Lower leg skin (tissue), 3 donors: Measurements from ENCODE around the gene SIK3.
"Not testable (repeated sequence)": the region's sequence is repeated elsewhere in the genome, so short reads cannot be mapped to it uniquely, and the experiment has no call there.

Experiments used
- POLR2A ChIP-seq, 2 donors: fragments of 450-650 bp; IDR thresholded peaks; one replicate each; pipeline ENCODE4 v1.6.1; 2016 to 2017; ENCODE audit warnings: antibody characterized with exemption in 2 of 2, mild to moderate bottlenecking in 1 of 2, moderate library complexity in 1 of 2
- TF ChIP-seq, protein P1 (sequence below), 3 donors: fragments of 450-650 bp; IDR thresholded peaks; one replicate each; pipeline ENCODE4 v1.5.1; 2016; ENCODE audit warnings: antibody characterized with exemption in 3 of 3, mild to moderate bottlenecking in 3 of 3, moderate library complexity in 2 of 3

DNA sequence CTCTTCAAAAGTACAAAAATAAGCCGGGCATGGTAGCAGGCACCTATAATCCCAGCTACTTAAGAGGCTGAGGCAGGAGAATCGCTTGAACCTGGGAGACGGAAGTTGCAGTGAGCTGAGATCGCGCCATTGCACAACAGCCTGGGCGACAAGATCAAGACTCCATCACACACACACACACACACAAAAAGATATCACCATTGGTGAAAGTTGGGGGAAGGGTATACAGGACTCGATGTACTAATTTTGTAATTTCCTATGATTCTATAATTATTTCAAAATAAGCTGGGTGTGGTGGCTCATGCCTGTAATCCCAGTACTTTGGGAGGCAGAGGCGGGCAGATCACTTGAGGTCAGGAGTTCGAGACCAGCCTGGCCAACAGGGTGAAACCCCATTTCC is 48.1 kb downstream of the SIK3 start:
- TF ChIP-seq, protein P1, sequence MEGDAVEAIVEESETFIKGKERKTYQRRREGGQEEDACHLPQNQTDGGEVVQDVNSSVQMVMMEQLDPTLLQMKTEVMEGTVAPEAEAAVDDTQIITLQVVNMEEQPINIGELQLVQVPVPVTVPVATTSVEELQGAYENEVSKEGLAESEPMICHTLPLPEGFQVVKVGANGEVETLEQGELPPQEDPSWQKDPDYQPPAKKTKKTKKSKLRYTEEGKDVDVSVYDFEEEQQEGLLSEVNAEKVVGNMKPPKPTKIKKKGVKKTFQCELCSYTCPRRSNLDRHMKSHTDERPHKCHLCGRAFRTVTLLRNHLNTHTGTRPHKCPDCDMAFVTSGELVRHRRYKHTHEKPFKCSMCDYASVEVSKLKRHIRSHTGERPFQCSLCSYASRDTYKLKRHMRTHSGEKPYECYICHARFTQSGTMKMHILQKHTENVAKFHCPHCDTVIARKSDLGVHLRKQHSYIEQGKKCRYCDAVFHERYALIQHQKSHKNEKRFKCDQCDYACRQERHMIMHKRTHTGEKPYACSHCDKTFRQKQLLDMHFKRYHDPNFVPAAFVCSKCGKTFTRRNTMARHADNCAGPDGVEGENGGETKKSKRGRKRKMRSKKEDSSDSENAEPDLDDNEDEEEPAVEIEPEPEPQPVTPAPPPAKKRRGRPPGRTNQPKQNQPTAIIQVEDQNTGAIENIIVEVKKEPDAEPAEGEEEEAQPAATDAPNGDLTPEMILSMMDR (IDR thresholded peaks at IDR 0.05), result not testable (repeated sequence)
- TF ChIP-seq POLR2A (IDR thresholded peaks at IDR 0.05), result not testable (repeated sequence)
